Retinal pigment epithelial cell (primary cell): ENCODE results near the gene CFDP1.
A peak's percentile ranks its signal among the peaks of the same experiment; 100 is the strongest.

Experiments
- DNase-seq: peaks from one replicate; pipeline ENCODE4 v3.0.0-alpha.2; 2010; ENCODE audit warnings: low read depth
- H3K4me3 ChIP-seq: 2 replicates; pipeline ENCODE4 v1.5.1; 2011; ENCODE audit warnings: mild to moderate bottlenecking, low read length, control low read depth, moderate library complexity
- TF ChIP-seq, protein P1 (sequence below): conservative IDR thresholded peaks from 2 replicates; pipeline ENCODE4 v1.5.1; 2011; ENCODE audit warnings: low read depth, low read length, control low read depth, inconsistent platforms

CFDP1 gene

DNA sequence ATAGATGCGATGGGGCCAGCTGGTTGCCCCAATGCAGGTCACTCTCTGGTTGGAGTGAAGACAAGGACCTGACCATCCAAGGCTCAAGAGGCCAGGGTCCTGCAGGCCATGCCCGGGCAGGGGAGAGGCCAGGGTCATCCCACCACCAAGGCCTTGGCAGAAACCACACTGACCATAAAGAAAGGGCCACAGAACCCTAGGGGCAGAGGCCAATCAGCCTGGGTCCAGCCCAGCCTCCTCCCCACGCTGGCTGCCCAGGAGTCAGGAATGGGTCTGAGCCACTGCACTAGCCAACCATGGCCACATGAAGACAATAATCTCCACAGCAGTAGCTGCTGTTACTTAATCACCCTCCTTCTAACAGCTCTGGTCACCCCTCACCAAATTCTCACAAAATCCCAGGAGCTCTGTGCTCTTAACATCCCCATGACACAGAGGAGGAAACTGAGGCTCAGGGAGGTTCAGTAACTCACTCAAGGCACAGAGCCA lies 171.7 kb downstream of the CFDP1 start:
- DNase-seq = no peak
- H3K4me3 ChIP-seq = no peak overlapping the region
- TF ChIP-seq, protein P1, sequence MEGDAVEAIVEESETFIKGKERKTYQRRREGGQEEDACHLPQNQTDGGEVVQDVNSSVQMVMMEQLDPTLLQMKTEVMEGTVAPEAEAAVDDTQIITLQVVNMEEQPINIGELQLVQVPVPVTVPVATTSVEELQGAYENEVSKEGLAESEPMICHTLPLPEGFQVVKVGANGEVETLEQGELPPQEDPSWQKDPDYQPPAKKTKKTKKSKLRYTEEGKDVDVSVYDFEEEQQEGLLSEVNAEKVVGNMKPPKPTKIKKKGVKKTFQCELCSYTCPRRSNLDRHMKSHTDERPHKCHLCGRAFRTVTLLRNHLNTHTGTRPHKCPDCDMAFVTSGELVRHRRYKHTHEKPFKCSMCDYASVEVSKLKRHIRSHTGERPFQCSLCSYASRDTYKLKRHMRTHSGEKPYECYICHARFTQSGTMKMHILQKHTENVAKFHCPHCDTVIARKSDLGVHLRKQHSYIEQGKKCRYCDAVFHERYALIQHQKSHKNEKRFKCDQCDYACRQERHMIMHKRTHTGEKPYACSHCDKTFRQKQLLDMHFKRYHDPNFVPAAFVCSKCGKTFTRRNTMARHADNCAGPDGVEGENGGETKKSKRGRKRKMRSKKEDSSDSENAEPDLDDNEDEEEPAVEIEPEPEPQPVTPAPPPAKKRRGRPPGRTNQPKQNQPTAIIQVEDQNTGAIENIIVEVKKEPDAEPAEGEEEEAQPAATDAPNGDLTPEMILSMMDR = no peak

DNA sequence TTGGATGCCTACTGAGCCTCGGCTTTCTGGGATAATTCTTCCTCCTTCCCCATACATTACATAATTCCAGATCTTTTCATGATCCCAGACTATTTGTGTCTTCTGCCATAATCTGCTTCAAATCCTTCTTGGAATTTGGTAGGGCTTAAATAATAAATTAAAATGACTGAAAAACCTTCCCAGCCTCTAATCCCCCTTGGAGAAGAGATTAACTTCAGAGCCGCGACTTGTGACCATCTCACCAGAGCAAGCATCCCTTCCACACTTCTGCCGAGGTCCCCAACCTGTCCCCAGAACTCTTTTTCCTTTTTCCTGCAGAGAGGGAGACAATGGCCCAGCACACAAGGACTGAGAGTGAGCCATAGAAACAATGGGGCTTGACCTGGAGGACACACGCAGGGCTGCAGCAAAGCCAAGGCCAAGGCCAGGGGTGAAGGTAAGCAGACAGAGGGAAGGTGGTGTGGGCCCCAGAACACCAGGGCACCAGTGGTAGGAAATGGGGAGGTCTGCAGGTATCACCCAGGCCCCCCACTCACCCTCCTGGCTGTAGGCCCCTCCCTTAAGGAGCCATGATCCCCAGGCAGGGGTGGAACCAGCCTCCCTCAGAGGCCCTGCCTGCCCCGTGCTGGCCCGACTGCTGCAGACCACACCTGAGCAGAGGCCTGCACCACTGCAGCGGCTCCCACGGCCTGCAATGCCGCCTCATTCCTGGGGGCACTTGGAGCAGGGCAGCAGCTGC lies 172.3 kb downstream of the CFDP1 start:
- H3K4me3 ChIP-seq = no peak overlapping the region
- DNase-seq = peak; percentile 74
- TF ChIP-seq, protein P1 = no peak

DNA sequence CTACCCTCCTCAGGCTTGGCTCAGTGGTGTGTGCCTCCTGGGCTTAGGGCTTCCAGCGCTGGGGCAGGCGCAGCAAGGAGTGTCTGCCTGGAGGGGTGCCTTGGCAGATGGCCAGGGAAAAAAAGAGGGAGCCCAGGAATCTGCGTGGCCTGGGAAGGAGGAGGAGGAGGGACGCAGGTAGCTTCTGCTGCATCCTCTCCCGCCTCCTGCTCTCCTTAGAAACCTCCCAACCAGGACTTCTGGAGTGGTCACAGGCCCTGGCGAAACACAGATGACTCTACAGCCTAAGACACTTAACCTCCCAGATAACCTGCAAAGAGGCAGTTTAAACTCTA lies 174.5 kb downstream of the CFDP1 start:
- no peak overlapping the region for H3K4me3 ChIP-seq
- TF ChIP-seq, protein P1 = no peak
- DNase-seq = no peak

DNA sequence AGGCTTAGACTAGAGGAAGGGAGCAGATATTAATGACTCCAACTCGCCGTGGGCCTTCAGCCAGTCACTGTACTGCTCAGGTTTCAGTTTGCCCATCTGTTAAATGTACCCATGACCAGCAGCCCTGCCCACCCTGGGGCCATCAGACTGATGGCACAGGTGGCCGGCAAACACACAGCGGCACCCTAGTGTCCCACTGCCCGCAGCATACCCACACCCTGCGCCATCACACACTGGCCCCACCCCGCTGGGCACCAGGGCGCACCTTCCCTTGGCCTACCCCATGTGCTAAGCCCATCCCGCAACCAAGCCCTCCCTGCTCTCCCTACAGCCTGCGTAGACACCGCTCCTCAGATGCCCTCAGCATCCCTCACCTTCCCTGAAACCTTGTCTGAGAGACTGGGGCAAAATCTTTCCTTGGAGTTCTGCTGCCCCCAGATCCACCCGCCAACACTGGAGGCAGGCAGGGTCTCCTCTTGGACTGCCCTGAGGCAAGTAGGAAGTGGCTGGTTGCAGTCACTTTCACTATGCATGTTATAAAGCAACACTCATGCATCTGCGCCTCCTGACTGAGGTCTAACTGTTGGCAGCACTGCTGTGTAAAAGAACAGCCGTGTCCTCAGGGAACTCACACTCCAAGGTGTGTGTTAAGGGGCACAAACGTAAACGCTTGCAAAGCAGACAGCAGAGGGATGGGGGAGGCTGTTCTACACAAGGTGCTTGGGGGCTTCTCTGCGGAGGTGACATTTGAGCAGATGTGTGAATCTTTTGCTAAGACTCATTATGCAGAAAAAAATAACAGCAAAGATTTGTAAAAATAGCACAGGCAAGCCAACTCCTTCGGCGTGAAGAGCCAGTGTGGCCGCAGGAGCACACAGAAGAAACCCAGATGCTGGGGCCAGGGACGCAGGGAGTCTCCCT lies 175.2 kb downstream of the CFDP1 start:
- H3K4me3 ChIP-seq = no peak overlapping the region
- TF ChIP-seq, protein P1 = no peak
- no peak for DNase-seq

DNA sequence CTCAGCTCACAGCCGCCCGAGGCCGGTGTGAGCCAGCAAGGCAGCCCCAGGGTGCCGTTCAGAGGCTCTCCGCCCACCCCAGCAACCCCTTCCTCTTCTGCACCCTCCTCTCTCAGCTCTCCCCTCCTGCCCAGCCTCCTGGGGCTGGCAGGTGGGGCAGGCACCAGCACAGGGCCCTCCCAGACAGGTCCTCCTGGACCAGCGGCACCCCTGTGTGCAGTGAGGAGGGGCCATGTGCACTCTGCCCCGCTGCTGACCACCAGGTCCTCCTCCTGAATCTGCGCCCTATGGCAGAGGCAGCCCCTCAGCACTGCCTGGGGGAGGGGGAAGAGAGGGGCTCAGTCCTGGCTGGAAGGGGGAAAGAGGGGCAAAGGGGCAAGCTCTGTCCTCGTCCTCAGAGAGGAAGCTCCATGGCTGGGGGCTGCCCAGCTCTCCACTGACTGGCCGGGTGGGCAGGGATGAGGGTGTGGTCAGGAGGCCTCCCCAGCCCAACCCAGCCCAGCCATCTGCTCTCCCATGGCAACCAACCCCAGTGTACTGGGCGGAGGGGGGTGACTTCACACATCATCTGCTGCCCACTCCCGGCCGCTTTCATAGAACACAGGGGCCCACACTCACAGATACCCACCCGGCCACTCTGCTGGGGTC lies 176.5 kb downstream of the CFDP1 start:
- TF ChIP-seq, protein P1 = no peak
- DNase-seq = no peak

DNA sequence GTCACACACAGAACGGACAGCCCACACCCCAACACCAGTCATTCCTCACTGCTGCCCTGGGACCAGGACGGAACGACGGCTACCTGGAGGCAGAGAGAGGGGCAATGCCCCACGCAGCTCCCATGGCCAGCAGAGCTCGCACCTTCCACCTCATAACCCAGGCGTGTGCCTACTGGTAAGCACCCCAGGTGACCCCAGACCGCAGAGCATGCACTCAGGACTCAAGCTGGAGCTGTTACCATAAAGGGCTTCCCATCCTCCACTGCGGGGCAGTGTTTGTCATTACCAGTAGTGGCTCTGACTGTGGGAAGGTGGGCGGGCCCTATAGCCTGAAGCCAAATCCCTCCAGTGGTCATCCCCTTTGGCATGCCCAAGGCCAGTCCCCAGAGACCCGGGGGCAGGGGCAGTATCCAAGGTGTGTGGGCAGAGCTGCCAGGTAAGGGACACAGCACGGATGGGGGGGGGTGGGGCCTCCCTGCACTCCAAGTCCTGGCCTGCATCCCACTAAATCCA lies 177.2 kb downstream of the CFDP1 start:
- H3K4me3 ChIP-seq = no peak overlapping the region
- TF ChIP-seq, protein P1 = no peak

More for the DNA sequence above, 176.5 kb downstream of the CFDP1 start:
- H3K4me3 ChIP-seq = peak overlapping the region; percentile 3

More for the DNA sequence above, 177.2 kb downstream of the CFDP1 start:
- DNase-seq = no peak
